ENCODE measurements around the gene ELAVL1.
"Not testable (repeated sequence)": the region's sequence is repeated elsewhere in the genome, so short reads cannot be mapped to it uniquely, and the experiment has no call there.

Gene ELAVL1

DNA sequence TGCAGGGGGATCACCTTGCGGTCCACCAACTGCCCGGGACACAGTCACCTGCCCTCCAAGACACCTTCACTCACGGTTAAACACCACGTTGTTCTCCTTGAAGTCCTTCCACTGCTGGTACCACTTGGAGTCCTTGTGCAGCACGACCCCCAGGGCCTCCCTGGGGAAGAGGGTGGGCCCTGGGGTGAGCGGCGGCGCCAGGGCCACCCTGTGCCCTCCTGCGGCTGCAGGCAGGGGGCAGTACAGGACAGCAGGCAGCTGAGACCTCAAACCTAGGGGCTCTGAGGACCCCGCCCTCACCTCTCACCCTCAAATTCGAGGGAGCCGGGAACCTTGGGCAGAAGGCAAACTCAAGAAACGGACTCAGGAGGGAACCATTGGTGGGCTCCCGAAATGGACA lies 72.0 kb downstream of the ELAVL1 start:
- DNase-seq (ENCODE audit: low read depth): no peak

GRCh38 chr19:7932930-7933300 lies 72.5 kb downstream of the ELAVL1 start:
- no peak for DNase-seq (ENCODE audit: low read depth)

DNA sequence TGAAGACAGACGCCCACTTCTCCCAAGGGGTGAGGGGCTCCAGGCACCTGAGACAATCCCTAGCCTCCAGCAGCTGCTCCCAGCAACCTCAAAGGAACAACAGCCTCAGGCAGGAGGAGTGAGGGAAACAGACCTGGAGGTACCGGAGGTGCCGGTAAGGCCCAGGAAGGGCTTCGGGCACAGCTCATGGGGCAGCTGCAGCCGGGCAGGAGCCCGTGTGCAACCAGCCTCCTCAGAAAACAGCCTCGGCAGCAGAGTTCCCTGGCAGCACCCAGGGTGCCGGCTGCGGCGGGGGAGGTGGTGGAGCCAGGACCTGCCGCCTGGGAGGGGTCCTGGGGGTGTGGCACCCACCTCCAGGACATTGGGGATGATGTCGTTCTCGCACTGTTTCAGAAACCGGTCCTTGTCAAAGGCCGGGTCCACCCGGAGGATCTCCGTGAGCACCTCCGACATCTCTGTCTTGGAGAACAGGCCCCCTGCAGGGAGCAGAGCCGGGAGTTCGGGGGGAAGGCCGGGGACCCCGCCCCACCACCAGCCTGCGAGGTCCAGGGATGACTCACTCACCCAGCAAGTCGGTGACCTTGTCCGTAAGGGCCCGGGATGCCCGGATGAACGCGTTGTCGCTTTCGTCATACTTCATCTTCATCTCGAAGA lies 73.0 kb downstream of the ELAVL1 start:
- DNase-seq (ENCODE audit: low read depth): no peak

GRCh38 chr19:7931221-7932061 lies 74.0 kb downstream of the ELAVL1 start:
- no peak for DNase-seq (ENCODE audit: low read depth)

DNA sequence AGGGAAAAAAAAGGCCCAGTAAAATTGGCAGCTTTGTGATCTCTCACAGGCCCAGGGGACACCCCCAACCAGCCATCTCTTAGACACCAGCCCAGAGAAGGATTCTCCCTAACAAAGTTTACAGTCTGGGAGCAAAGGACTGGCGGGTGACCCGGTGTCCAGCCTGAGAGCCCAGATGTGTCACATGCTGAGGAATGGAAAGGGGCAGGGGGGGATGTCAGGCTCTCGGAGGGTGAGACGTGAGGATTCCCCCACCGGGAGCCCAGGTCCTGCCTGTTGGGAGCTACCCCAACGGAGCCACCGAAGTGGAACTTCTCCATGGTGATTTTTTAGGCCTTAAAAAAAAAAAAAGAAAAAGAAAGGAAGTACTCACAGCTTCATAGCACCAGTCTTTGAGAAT lies 74.7 kb downstream of the ELAVL1 start:
- no peak for DNase-seq (ENCODE audit: low read depth)

GRCh38 chr19:7930030-7930429 lies 75.4 kb downstream of the ELAVL1 start:
- DNase-seq (ENCODE audit: low read depth): not testable (repeated sequence)

DNA sequence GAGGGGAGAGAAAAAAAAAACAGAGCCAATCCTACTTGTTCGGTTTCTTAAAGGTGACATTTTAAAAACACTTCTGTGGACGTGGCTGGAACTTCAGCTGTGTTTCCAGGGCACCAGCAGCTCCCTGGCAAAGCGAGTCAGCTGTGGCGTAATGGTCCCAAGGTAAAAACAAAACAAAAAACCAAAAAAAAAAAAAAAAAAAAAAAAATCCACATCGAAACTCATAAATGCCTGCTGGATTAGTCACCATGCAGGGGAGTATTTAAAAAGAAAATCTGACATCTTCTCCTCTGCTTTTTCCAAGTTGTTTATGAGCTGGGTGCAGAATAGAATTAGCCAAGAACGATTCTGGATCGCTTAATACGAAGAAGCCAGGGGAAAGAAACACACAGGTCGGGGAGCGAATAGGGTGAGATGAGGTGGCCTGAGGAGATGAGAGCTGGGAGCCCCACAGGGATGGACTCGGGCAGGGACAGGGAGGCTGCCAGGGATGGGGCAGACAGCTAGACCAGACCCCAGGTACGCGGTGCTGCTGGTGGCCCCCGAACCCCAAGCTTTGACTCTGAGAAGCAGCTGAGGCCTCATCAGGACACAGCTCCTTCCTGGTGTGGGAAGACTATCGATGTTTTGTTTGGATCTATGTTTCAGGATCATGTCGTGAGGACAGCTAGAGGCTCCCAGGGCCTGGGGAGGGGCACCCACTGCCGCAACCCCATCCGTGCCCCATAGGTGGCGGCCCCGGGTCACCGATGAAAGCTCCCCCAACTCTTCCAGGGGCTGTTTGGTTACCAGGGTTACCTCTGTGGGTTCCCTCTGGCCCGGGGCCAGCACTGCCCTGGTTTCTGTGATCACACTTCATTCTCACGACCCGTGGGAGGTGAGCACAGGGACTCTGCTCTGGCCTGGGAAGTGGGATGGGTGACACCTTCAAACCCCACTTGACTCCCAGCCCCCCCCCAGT lies 76.4 kb downstream of the ELAVL1 start:
- DNase-seq (ENCODE audit: low read depth): no peak

- DNase-seq (ENCODE audit: low read depth): no peak
Measured at GRCh38 chr19:7928334-7928706, 77.1 kb downstream of the ELAVL1 start.

DNA sequence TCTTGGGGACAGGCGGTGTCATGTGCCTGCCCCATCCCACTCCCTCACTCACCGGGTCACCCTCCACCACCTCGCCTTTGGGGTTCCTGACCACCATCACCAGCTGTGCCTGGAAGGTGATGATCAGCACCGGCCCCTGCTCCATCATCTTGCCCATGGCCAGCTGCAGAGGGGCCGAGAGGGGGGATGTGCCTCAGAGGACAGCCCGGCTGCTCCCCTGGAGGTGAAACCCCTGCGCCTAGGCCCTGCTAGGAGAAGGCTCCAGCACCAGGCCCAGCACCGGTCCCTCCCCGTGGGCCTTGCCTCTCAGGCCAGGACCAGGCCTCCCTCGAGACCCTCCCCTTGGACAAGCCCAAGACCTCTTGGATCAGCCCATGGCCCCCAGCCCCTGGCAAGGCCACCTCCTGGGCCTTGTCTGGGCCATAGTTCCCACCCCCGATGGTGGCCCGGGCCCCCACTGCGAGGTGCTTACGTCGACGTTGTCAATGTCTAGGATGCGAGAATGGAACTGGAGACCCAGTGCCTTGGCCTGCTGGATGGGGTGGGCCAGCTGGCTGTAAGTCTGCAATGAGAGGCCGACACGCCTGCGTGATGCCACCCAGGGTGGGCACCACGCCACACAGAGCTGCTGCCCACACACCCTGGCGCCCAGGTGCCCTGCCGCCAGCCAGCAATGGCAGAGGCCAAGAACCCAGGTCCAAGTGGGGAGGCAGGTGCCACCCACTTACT lies 77.7 kb downstream of the ELAVL1 start:
- DNase-seq (ENCODE audit: low read depth): no peak

DNA sequence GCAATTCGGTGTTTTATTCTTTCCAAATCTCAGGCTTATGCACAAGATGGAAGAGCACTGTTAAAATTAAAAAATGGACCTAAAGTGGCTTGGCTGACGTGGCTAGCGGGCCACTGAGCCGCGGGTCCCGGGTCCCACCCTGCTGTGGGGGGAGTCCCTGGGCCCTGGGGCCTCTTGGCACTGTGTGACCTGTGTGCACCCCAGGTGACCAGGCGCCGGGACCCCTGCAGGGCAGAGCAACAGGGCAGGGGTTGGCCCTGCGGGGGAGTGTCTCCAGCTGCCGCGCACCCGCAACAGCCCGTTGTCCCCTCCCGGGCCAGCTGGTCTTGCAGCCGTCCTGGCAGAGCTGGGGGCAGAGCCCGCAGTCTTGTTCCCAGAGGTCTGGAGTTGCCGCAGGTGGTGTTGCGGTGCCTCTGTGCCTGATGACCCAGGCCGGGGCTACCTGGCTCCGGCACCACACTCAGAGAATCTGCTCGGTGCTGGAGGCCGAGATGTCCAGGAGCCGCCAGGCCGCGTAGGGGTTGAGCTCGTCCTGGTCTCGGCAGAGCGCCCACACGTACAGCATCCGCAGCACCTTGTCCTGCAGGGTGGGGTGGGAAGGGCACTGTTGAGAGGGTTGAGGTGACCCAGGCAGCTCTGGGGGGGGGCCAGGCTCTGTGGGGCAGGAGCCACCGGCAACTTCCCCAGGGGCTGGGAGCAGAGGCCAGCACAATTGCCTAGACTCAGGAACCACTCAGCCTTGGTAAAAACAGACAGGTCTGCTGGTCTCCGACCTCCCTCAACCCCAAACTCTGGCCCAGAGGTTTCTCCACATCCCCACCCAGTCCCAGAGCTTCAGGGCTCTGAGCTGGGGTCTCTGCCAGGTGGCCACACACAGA lies 78.5 kb downstream of the ELAVL1 start:
- DNase-seq (ENCODE audit: low read depth): no peak

GRCh38 chr19:7926021-7926726 lies 79.3 kb downstream of the ELAVL1 start, which contains the start of gene CTXN1:
CTXN1 (minus strand) TSS chr19:7926135; CDS start chr19:7925538, 597 bp downstream.
- DNase-seq (ENCODE audit: low read depth): no peak

DNA sequence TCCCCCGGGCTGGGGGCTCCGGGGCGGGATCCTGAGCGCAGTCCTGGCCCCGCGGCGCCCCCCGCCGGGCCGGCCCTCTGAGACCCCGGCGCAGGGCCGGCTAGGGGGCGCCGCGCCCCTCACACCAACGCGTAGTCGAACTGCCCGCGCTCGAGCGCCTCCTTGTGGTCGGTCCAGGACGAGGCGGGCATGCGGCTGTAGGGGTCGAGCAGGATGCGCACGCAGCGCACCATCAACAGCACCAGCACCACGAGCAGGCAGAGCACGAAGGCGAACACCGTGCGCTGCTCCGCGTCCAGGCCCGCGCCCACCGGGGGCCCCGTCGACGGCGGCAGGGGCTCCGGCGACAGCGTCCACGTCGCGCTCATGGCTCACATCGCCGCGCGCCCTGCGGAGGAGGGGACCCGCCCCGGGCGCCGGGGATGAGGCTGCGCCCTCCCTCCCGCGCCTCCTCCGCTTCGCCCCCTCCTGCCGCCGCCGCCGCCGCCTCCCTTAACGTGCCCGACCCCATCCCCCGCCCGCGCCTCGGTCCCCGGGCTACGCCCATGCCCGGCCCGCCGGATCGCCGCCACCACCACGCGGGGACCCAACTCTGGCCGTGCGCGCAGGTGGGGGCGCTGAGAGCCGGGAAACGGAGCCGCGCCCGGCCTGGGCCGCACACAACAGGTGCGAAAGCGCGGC lies 80.1 kb downstream of the ELAVL1 start:
- DNase-seq (ENCODE audit: low read depth): no peak

GRCh38 chr19:7924651-7925170 lies 80.7 kb downstream of the ELAVL1 start:
- no peak for DNase-seq (ENCODE audit: low read depth)

DNA sequence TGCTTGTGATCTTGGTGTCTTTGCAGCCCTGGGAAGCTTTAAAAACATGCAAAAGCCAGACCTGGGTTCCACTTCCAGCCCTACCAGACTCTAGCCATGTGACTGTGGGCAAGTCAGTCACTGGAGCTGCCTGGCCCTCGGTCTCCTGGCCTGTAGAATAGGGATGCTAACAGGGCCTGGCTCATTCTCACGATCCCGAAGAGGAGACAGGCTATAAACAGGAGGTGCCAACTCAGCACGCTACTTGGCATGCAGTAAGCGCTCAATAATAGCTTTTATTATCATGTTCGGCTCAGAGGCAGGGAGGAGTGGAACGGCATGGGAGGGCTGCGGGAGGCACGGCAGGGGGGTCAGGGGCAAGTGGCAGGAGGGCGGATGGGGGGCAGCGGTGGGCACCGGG lies 81.2 kb downstream of the ELAVL1 start:
- no peak for DNase-seq (ENCODE audit: low read depth)

GRCh38 chr19:7923295-7924191 lies 81.9 kb downstream of the ELAVL1 start:
- no peak for DNase-seq (ENCODE audit: low read depth)

DNA sequence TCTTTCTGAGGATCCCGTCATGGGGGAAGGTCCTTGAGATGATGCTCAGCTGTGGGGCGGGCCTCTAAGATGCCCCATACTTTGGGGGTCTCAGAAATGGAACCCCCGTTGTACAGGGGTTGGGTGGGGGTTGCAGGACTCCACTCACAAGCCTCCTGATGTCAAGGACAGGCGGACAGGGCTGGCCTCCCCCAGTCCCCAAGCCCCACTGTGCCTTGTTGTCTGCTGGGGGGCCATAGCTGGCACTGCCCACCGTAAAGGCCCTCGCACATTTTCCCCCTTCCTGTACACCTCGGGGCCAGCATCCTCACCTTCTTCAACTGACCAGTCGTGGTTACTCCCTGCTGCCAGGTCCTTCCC lies 82.6 kb downstream of the ELAVL1 start:
- DNase-seq (ENCODE audit: low read depth): no peak

DNA sequence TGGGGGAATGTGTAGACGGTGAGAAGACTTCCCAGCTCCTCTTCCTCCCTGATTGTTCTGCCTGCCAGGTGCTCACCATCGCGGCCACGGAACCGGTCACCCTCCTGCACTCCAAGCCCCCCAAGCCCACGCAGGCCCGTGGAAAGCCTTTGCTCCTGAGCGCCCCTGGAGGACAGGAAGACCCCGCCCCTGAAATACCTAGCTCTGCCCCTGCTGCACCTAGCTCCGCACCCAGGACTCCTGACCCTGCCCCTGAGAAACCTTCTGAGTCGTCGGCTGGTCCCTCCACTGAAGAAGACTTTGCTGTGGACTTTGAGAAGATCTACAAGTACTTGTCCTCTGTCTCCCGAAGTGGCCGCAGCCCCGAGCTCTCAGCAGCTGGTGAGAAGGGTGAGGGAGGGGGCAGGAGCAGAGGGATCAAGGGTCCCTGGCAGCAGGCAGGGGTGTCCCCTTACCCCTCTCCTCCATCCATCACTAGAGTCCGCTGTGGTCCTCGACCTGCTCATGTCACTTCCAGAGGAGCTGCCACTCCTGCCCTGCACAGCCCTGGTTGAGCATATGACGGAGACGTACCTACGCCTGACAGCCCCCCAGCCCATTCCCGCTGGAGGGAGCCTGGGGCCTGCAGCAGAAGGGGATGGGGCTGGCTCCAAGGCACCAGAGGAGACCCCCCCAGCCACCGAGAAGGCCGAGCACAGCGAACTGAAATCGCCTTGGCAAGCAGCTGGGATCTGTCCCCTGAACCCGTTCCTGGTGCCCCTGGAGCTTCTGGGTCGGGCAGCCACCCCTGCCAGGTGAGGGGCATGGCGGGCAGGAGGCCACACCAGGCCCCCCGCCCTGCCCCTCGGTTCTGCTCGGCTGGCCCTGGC lies 83.2 kb downstream of the ELAVL1 start:
- DNase-seq (ENCODE audit: low read depth): no peak
